Measurements from ENCODE around the gene CLDN12. TPM values are rescaled to one million over a fixed set of nuclear protein-coding genes. Genes with fewer than 3 reads are reported as not detected.
"Not testable (repeated sequence)": the region's sequence is repeated elsewhere in the genome, so short reads cannot be mapped to it uniquely, and the experiment has no call there.

Gene CLDN12
- total RNA-seq, 2 experiments from 2014 or later, result 2.4 TPM

- DNase-seq, result no peak
- Mint-ChIP-seq H3K27ac (no peak overlapping the region), H3K27me3 (peaks cover 16% of the 10 kb centered on the region), H3K9me3 (no peaks in the 10 kb centered on the region), H3K4me1 (peaks cover 4% of the 10 kb centered on the region), H3K36me3 (ENCODE audit: low read depth) (no peaks in the 10 kb centered on the region), H3K4me3 (no peak overlapping the region)
- ChIA-PET CTCF (no interaction called here), POLR2A (no interaction called here)
These were observed 50.1 kb downstream of the CLDN12 start for GRCh38 chr7:90453259-90453891.

GRCh38 chr7:90453931-90454330 is 50.7 kb downstream of the CLDN12 start:
- peaks cover 16% of the 10 kb centered on the region for H3K27me3 Mint-ChIP-seq
- H3K4me3 Mint-ChIP-seq, result no peak overlapping the region
- no peaks in the 10 kb centered on the region for H3K36me3 Mint-ChIP-seq (ENCODE audit: low read depth)
- no peak for DNase-seq
- no peaks in the 10 kb centered on the region for H3K9me3 Mint-ChIP-seq
- no peak overlapping the region for H3K27ac Mint-ChIP-seq
- ChIA-PET CTCF (no interaction called here), POLR2A (no interaction called here)
- H3K4me1 Mint-ChIP-seq, result peaks cover 4% of the 10 kb centered on the region

- Mint-ChIP-seq H3K27ac (no peak overlapping the region), H3K27me3 (peaks cover 12% of the 10 kb centered on the region), H3K36me3 (ENCODE audit: low read depth) (no peaks in the 10 kb centered on the region), H3K9me3 (no peaks in the 10 kb centered on the region), H3K4me1 (peaks cover 4% of the 10 kb centered on the region), H3K4me3 (no peak overlapping the region)
- ChIA-PET CTCF (interaction anchor here (0.6 to 0.9 kb wide), 3 partner anchors 10 to 627 kb away, joined by 3 to 4 read pairs (median 3); no protein-coding TSS in a partner anchor), POLR2A (no interaction called here)
- peak; percentile 22 for DNase-seq
These were observed 52.1 kb downstream of the CLDN12 start for GRCh38 chr7:90455163-90456030.

GRCh38 chr7:90458104-90458503 is 54.8 kb downstream of the CLDN12 start:
- no peak overlapping the region for H3K27ac Mint-ChIP-seq
- peaks cover 12% of the 10 kb centered on the region for H3K27me3 Mint-ChIP-seq
- peaks cover 6% of the 10 kb centered on the region for H3K4me1 Mint-ChIP-seq
- no peaks in the 10 kb centered on the region for H3K36me3 Mint-ChIP-seq (ENCODE audit: low read depth)
- ChIA-PET POLR2A (no interaction called here), CTCF (no interaction called here)
- no peak overlapping the region for H3K4me3 Mint-ChIP-seq
- no peaks in the 10 kb centered on the region for H3K9me3 Mint-ChIP-seq
- no peak for DNase-seq

- H3K9me3 Mint-ChIP-seq, result peaks cover 10% of the 10 kb centered on the region
- CTCF ChIA-PET, result no interaction called here
- H3K36me3 Mint-ChIP-seq (ENCODE audit: low read depth), result peaks cover 6% of the 10 kb centered on the region
- no peak overlapping the region for H3K4me3 Mint-ChIP-seq
- H3K27ac Mint-ChIP-seq, result no peak overlapping the region
- H3K27me3 Mint-ChIP-seq, result peaks cover 7% of the 10 kb centered on the region
- POLR2A ChIA-PET, result no interaction called here
- peaks cover 14% of the 10 kb centered on the region for H3K4me1 Mint-ChIP-seq
- DNase-seq, result no peak
These were observed 56.6 kb downstream of the CLDN12 start for GRCh38 chr7:90459888-90460287.

- POLR2A ChIA-PET, result no interaction called here
- no peak overlapping the region for H3K27ac Mint-ChIP-seq
- H3K4me1 Mint-ChIP-seq, result peaks cover 10% of the 10 kb centered on the region
- H3K9me3 Mint-ChIP-seq, result peaks cover 16% of the 10 kb centered on the region
- no peak for DNase-seq
- peaks cover 9% of the 10 kb centered on the region for H3K36me3 Mint-ChIP-seq (ENCODE audit: low read depth)
- H3K27me3 Mint-ChIP-seq, result peaks cover 1% of the 10 kb centered on the region
- no peak overlapping the region for H3K4me3 Mint-ChIP-seq
- CTCF ChIA-PET, result no interaction called here
These were observed 58.0 kb downstream of the CLDN12 start for GRCh38 chr7:90461219-90461618.

- peak; percentile 9 for DNase-seq
- H3K36me3 Mint-ChIP-seq (ENCODE audit: low read depth); POLR2A ChIA-PET; H3K27me3 Mint-ChIP-seq; CTCF ChIA-PET; H3K4me1 Mint-ChIP-seq: not testable (repeated sequence)
- peaks cover 16% of the 10 kb centered on the region for H3K9me3 Mint-ChIP-seq
- peak overlapping the region; percentile 31 for H3K4me3 Mint-ChIP-seq
- H3K27ac Mint-ChIP-seq, result peak overlapping the region; percentile 37
These were observed 59.9 kb downstream of the CLDN12 start for GRCh38 chr7:90463151-90463628.

Other genes with a start within 250 kb of the CLDN12 start
- not detected for gene STEAP1, start 249.0 kb upstream of the CLDN12 start, total RNA-seq
- gene STEAP2, start 191.7 kb upstream of the CLDN12 start, total RNA-seq, result not detected
- not detected for gene CFAP69, start 158.3 kb upstream of the CLDN12 start, total RNA-seq
- not detected for gene FAM237B, start 82.2 kb upstream of the CLDN12 start, total RNA-seq
- 10 to 100 TPM; 24.0 to 30.1 TPM for gene GTPBP10, start 56.7 kb upstream of the CLDN12 start, total RNA-seq
- not detected for gene PTTG1IP2, start 66.2 kb downstream of the CLDN12 start, total RNA-seq
- not detected for gene CDK14, start 192.9 kb downstream of the CLDN12 start, total RNA-seq

All from activated CD4-positive, alpha-beta T cell treated with anti-CD3 and anti-CD28 coated beads, Interleukin-2, amount 10 ng/mL, durations not matched to agents 7 days and 5 days (primary cell).